ENCODE results near the gene NXF1. TPM values are rescaled to one million over a fixed set of nuclear protein-coding genes. Genes with fewer than 3 reads are reported as not detected.

Gene NXF1
- total and polyA plus RNA-seq, 2 of the 13 experiments (the other 11 are each of a cell fraction or from before 2014, with no cell fraction given): 30.4 to 30.9 TPM

DNA sequence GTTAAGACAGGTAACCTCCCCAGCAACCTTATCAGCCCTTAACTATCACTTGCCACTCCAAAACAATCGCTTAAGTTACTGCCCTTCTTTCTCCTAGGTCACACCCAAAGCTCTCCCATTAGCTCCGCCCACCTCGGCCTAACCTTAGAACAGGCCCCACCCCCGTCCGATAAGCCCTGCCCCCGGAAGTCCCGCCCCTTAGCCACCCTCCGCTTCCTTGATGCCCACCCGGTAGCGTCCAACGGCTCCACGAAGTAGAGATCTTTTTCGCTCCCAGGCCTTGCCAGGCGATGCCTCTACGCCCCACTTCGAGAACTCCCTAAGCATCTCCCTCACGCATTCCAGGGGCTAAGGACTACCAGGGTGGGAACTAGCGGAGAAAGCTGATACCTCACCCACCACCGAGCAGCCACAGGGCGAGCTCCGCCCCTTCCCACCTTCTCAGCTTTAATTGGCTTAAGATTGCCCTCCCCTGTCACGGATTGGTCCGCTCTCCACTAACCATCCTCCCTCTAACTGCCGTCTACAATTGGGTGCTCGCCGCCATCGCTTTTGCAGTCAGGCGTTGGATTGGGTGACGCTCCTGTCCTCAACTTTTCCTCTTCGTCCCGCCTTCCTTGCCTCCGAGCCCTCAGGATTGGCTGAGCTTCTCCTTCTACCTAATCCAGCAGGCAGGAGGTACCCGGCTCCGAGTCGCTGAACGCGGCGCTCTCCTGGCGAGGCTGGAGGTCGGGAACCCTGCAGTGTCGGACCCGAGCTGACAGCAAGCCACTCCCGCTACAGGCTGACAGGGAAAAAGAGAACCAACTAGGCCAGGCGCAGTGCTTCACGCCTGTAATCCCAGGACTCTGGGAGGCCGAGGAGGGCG is 51.3 kb downstream of the NXF1 start, which contains the start of gene ZBTB3 (continued):
- TF ChIP-seq ZFP36 (IDR thresholded peaks at IDR 0.05; ENCODE audit: borderline replicate concordance, low read depth, low read length, partially characterized antibody): no peak
- TF ChIP-seq THAP11 (CRISPR knock-in tag; IDR thresholded peaks at IDR 0.05): peak; percentile 53; the same call in 1 of the 2 replicates
- TF ChIP-seq, protein P1, sequence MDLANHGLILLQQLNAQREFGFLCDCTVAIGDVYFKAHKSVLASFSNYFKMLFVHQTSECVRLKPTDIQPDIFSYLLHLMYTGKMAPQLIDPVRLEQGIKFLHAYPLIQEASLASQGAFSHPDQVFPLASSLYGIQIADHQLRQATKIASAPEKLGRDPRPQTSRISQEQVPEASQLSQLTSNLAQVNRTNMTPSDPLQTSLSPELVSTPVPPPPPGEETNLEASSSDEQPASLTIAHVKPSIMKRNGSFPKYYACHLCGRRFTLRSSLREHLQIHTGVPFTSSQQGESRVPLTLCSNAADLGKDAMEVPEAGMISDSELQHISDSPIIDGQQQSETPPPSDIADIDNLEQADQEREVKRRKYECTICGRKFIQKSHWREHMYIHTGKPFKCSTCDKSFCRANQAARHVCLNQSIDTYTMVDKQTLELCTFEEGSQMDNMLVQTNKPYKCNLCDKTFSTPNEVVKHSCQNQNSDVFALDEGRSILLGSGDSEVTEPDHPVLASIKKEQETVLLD (CRISPR knock-in tag; IDR thresholded peaks at IDR 0.05; ENCODE audit: low read depth): 0 out of 2 replicates have a peak, but pooled peaks have one; percentile 26
- peak; percentile 13 for TF ChIP-seq TEAD3 (CRISPR knock-in tag; optimal IDR thresholded peaks at IDR 0.05; ENCODE audit: borderline replicate concordance)
- TF ChIP-seq, protein P2, sequence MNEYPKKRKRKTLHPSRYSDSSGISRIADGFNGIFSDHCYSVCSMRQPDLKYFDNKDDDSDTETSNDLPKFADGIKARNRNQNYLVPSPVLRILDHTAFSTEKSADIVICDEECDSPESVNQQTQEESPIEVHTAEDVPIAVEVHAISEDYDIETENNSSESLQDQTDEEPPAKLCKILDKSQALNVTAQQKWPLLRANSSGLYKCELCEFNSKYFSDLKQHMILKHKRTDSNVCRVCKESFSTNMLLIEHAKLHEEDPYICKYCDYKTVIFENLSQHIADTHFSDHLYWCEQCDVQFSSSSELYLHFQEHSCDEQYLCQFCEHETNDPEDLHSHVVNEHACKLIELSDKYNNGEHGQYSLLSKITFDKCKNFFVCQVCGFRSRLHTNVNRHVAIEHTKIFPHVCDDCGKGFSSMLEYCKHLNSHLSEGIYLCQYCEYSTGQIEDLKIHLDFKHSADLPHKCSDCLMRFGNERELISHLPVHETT (CRISPR knock-in tag; conservative IDR thresholded peaks at IDR 0.05): 0 out of 2 replicates have a peak, but pooled peaks have one; percentile 27
- TF ChIP-seq, protein P3, sequence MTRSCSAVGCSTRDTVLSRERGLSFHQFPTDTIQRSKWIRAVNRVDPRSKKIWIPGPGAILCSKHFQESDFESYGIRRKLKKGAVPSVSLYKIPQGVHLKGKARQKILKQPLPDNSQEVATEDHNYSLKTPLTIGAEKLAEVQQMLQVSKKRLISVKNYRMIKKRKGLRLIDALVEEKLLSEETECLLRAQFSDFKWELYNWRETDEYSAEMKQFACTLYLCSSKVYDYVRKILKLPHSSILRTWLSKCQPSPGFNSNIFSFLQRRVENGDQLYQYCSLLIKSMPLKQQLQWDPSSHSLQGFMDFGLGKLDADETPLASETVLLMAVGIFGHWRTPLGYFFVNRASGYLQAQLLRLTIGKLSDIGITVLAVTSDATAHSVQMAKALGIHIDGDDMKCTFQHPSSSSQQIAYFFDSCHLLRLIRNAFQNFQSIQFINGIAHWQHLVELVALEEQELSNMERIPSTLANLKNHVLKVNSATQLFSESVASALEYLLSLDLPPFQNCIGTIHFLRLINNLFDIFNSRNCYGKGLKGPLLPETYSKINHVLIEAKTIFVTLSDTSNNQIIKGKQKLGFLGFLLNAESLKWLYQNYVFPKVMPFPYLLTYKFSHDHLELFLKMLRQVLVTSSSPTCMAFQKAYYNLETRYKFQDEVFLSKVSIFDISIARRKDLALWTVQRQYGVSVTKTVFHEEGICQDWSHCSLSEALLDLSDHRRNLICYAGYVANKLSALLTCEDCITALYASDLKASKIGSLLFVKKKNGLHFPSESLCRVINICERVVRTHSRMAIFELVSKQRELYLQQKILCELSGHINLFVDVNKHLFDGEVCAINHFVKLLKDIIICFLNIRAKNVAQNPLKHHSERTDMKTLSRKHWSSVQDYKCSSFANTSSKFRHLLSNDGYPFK (CRISPR knock-in tag; IDR thresholded peaks at IDR 0.05; ENCODE audit: borderline replicate concordance): peak; percentile 82
- no peak for TF ChIP-seq ZFP90 (CRISPR knock-in tag; IDR thresholded peaks at IDR 0.05; ENCODE audit: borderline replicate concordance)
- peak; percentile 34; the same call in 1 of the 2 replicates for TF ChIP-seq MEIS2 (CRISPR knock-in tag; IDR thresholded peaks at IDR 0.05)
- peak; percentile 82; the same call in 1 of the 2 replicates for TF ChIP-seq ELF4 (CRISPR knock-in tag; IDR thresholded peaks at IDR 0.05; ENCODE audit: borderline replicate concordance)
- peak; percentile 45; the same call in 1 of the 2 replicates for TF ChIP-seq ZNF292 (CRISPR knock-in tag; IDR thresholded peaks at IDR 0.05; ENCODE audit: borderline replicate concordance, low read depth)
- TF ChIP-seq LCORL (IDR thresholded peaks at IDR 0.05): no peak
- peak; percentile 56 for TF ChIP-seq LCORL (CRISPR knock-in tag; IDR thresholded peaks at IDR 0.05)
- TF ChIP-seq ARNT2 (CRISPR knock-in tag; IDR thresholded peaks at IDR 0.05; ENCODE audit: low read depth): peak; percentile 55; the same call in 1 of the 2 replicates
- TF ChIP-seq TBX3 (IDR thresholded peaks at IDR 0.05; ENCODE audit: borderline replicate concordance): peak; percentile 31; the same call in 1 of the 2 replicates
- no peak for TF ChIP-seq EZH2 (conservative IDR thresholded peaks at IDR 0.05; ENCODE audit: low read depth, low read length)
- TF ChIP-seq ZBTB46 (CRISPR knock-in tag; IDR thresholded peaks at IDR 0.05; ENCODE audit: borderline replicate concordance): no peak
- no peak; the same call in 1 of the 2 replicates for TF ChIP-seq CBFB (CRISPR knock-in tag; IDR thresholded peaks at IDR 0.05)
- no peak for TF ChIP-seq PRPF4 (IDR thresholded peaks at IDR 0.05; ENCODE audit: low read depth, low read length, poor library complexity, severe bottlenecking)
- peak; percentile 41; the same call in 1 of the 2 replicates for TF ChIP-seq HOXA3 (CRISPR knock-in tag; IDR thresholded peaks at IDR 0.05)
- peak; percentile 98 for TF ChIP-seq SP4 (CRISPR knock-in tag; IDR thresholded peaks at IDR 0.05)
- TF ChIP-seq KLF15 (CRISPR knock-in tag; IDR thresholded peaks at IDR 0.05; ENCODE audit: borderline replicate concordance): no peak
